ENCODE data around the gene STC2.

Gene STC2

GRCh38 chr5:173317091-173317730 is 11.0 kb downstream of the STC2 start:
- in situ Hi-C loops (cut with HindIII; ENCODE audit: low pct_ligation_motif_present, low pct_unique_long_range_greater_than_20kb, low sequenced_read_pairs) = no loop called here
- DNase-seq = no peak

DNA sequence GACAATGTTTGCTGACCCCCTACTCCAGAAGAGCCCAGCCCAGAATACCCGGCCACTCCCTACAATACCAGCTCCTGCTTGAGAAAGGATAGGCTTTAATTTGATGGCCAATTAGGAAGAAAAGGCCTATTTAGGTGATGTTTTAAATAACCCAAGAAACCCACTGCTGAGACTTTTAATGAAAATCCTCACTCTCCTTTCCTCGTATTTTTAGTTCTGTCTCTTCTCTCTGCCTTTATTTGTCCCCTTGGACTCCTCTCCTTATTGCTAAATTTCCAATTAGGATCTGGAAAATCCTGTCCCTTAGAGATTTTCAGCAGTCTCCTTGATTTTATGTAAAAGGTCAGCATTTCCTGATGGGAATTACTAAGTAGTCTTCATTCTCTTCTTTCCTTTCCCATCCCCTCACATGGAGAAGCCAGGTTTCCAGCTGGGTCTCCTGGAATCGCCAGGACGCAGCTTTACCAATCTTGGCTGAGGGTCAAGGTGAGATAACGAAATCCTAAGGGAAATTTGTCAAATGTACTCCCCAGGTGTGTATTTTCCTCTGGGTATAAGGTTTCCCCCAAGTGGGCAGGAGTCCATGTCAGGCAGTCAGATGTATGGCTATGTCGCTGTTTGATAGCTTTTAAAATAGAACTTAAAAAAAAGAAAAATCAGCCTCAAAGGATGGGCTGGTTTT is 11.7 kb downstream of the STC2 start:
- no peak for DNase-seq
- in situ Hi-C loops (cut with HindIII; ENCODE audit: low pct_ligation_motif_present, low pct_unique_long_range_greater_than_20kb, low sequenced_read_pairs) = no loop called here

DNA sequence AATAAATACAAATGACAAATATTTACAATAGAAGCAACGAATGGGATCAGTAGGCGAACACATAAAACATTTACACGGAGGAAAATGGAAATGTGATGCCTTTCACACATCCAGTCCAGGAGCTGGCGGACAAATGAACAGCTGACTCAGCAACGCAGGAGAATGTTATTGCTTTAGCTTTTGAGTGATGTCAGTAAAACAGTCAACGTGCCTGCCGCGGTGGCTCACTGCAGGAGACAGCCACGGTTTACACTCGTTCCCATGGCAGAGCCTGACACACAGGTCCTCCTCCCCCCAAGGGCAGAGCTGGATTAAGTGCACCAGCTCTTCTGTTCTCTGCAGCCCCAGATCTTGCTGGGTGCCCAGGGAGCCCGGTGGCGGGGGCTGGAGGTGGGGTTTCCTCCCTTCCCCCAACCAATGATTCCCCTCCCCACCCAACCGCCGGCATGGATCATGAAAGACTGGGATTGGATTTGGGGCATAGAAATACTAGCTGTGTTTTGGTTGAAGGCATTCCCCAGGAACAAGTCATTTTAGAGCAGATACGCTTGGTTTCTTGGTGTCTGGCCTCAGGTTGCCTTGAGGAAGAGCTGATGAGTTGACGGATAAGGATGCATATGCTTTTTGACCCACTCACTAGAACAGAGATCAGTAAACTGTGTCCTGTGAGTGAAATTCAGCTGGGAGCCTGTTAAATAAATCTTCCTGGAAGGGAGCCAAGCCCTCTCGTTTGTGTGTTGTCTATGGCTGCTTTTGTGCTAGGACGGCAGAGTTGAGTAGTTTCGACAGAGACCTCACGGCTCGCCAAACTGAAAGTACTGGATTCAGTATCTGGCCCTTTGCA is 12.5 kb downstream of the STC2 start:
- in situ Hi-C loops (cut with HindIII; ENCODE audit: low pct_ligation_motif_present, low pct_unique_long_range_greater_than_20kb, low sequenced_read_pairs) = no loop called here
- DNase-seq = peak; percentile 3

GRCh38 chr5:173314166-173314952 is 13.9 kb downstream of the STC2 start:
- in situ Hi-C loops (cut with HindIII; ENCODE audit: low pct_ligation_motif_present, low pct_unique_long_range_greater_than_20kb, low sequenced_read_pairs) = no loop called here
- DNase-seq = no peak

DNA sequence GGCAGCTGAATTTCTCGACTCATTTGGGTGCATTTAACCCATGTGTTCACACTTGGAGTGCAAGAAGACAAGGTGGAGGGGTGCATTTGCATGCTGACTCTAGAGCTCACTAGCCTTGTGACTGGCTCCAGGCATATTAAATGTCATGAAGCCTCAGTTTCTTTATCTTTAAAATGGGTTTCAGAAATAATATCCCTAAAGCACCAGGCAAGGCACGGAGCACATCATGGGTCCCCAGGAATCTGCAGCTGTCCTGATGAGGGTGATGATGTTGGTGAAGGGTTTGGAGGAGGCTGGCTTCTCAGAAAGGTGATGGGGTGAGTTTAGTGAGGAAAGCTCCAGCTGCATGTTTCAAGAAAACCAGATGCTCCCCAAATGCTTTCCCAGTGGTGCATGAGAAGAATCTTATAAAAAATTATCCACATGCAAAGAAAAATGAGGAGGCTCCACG is 14.8 kb downstream of the STC2 start:
- in situ Hi-C loops (cut with HindIII; ENCODE audit: low pct_ligation_motif_present, low pct_unique_long_range_greater_than_20kb, low sequenced_read_pairs) = no loop called here
- DNase-seq = no peak

DNA sequence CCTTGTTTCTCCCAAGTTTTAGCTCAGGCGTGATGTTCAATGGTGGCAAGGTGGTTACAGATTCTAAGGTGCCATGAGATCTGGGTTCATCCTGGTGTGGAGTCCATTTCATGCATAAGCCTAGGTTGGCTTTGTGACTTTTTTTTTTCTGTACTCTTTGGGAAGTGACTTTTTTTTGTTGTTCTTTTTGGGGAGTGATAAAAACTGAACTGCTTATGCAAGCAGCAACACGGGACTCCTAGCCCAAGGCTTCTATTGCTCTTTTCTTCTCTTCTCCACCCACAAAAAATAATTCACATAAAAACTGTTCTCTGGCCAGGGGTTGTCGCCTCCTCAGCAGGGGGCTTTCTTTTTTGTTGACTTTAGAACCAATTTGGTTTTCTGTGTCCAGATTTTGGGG is 15.4 kb downstream of the STC2 start:
- DNase-seq = no peak
- in situ Hi-C loops (cut with HindIII; ENCODE audit: low pct_ligation_motif_present, low pct_unique_long_range_greater_than_20kb, low sequenced_read_pairs) = no loop called here

DNA sequence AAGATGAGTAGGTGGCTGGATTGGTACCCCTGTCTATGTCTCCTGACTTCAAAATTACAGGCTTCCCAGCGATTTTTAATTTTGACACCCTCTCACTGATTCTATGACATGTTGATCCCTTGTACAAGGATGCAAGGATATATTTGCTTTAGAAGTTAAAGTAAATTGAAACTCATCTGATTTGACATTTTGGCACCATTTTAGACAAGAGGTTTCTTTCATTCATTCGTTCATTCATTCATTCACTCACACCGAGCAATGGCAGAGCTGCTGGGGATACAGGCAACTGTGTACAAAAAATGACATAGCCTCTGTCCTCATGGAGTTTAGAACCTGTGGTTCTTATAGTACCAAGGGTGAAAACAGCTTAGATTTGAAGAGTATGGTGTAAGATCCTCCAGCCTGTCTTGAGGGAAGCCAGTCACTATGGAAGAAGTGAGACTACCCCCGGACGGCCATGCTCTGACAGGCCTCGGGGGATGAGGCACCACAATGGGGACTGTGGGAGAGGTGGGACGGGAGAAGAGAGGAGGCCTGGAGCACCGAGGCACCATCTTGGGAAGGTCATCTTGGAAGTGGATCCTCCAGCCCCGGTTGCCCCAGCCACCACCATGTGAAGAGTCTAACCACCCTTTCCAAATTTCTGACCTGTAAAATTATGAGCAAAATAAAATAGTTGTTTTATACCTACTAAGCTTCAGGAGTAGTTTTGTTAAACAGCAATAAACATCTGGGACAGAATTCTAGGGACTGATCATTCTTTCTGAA is 16.2 kb downstream of the STC2 start:
- DNase-seq = no peak
- in situ Hi-C loops (cut with HindIII; ENCODE audit: low pct_ligation_motif_present, low pct_unique_long_range_greater_than_20kb, low sequenced_read_pairs) = no loop called here

DNA sequence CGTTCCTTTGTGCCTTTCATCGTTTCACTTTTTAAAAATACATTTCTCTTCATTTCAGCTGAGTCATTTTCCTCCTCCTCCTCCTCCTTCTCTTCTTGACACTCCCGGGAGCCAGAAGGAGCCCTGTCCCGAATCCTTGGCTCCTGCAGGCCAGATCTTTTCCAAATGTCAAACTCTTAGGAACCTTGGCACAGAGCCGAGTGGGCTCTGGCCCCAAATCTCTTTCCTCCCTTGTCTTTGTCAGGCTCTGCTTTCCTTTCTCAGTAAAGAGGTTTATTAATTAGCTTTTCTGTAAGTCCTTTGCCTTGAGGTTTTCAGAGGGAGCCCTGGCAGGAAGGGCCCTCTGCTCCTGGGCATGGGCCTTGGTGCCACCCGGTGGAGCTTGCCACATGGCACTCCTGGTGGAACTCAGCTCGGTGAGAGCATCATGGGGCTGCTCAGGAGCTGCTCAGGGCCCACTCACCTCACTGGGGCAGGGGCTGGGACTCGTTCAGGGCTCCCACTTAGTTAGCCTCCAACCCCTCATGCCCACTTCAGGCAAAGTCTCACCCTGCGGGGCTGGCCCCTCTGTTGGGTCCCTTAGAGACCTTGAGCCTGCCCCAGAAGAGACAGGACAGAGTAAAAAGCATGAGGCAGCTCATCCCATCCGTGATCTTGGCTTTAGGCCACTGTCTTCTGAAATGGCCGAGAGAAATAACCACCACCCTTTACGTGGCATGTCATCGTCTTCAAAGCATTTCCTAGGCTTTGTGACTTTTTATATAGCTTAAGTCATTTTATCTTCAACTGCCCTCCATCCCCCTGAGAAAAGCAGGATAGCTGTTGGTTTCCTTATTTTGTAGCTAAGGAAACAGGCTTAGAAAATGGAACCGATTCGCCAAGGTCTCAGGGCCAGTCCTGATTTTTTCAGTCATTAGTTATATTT is 17.1 kb downstream of the STC2 start:
- in situ Hi-C loops (cut with HindIII; ENCODE audit: low pct_ligation_motif_present, low pct_unique_long_range_greater_than_20kb, low sequenced_read_pairs) = no loop called here
- DNase-seq = no peak

DNA sequence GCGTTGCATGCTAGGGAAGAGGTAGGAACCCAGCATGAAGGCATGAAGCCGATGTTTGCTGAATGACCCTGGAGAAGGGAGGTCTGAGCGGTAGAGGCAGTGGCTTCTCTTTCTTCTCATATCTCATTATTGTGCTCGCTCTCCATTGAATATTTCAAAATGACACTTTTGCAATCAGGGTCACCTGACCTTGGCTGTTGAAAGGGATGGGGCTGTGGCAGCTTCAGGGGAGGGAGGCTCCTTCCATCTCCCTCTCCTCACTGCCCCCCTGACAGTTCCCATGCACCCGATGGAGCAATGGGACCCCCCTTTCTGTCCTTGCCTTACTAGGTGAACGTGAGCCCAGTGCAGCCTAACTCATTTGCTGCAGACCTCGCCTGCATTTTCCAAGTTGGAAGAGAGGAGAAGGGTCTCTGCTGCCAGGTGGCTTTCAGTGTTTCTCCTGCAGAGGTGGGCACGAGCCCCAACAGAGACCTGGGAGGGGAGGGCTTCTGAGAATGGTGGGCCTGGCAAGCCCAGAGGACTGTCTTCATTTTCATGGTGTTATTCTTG is 17.9 kb downstream of the STC2 start:
- DNase-seq = no peak
- in situ Hi-C loops (cut with HindIII; ENCODE audit: low pct_ligation_motif_present, low pct_unique_long_range_greater_than_20kb, low sequenced_read_pairs) = no loop called here

GRCh38 chr5:173309731-173310130 is 18.5 kb downstream of the STC2 start:
- no peak for DNase-seq
- in situ Hi-C loops (cut with HindIII; ENCODE audit: low pct_ligation_motif_present, low pct_unique_long_range_greater_than_20kb, low sequenced_read_pairs) = no loop called here

GRCh38 chr5:173308226-173308625 is 20.0 kb downstream of the STC2 start:
- in situ Hi-C loops (cut with HindIII; ENCODE audit: low pct_ligation_motif_present, low pct_unique_long_range_greater_than_20kb, low sequenced_read_pairs) = no loop called here
- no peak for DNase-seq

GRCh38 chr5:173307695-173308094 is 20.5 kb downstream of the STC2 start:
- DNase-seq = no peak
- in situ Hi-C loops (cut with HindIII; ENCODE audit: low pct_ligation_motif_present, low pct_unique_long_range_greater_than_20kb, low sequenced_read_pairs) = no loop called here

- no peak for DNase-seq
- in situ Hi-C loops (cut with HindIII; ENCODE audit: low pct_ligation_motif_present, low pct_unique_long_range_greater_than_20kb, low sequenced_read_pairs) = no loop called here
Measured at GRCh38 chr5:173306695-173307094, 21.5 kb downstream of the STC2 start.

DNA sequence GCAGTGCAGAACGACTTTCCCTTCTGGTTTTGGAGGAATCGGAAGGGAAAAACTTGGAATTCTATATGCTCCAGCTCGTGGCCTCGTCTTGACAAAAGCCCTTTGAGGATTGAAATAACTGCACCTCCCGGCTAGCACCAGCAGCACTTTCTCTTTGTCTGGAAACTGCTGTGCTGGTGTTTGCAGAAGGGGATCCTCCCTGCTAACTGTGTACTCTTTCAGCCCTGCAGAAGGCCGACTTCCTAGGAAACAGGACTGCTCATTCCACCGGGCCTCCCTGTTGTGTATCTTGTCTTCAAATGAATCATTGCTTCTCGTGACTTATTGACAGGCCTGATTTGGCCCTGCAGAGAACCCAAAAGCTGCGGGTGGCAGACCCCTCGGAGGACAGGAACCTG is 23.6 kb downstream of the STC2 start:
- no peak for DNase-seq
- in situ Hi-C loops (cut with HindIII; ENCODE audit: low pct_ligation_motif_present, low pct_unique_long_range_greater_than_20kb, low sequenced_read_pairs) = no loop called here

DNA sequence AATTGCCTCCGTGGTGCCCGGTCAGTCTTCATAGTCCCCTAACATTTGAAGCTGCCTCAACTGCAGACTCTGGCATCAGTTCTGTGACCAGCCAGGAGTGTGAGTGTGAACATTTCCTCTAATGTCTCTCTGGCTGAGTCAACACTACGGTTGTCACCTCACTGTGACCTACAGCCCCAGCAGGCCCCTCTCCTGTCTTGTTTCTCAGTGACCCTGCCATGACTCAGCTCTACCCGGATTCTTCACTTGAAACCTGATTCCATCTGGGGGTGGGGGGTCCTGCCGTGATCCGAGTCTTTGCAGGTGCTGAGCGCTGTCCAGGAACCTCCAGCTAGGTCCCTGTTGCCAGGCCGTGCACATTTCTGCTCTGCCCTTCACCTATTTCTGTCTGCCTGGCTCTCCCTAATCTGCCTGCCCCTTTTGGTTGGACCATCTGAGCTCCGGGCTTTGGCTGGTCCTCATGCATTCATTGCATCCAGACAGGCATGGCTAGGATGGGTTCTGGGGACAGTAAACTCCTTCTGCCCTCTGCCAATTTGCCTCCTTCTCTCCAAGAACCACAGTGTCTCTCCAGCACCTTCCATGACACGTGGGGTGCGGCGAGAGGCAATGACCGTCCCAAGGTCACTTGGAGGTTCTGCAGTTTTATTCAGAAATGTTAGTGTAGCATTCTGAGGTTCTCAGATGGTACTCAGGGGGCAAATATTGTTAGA is 24.2 kb downstream of the STC2 start:
- no peak for DNase-seq
- in situ Hi-C loops (cut with HindIII; ENCODE audit: low pct_ligation_motif_present, low pct_unique_long_range_greater_than_20kb, low sequenced_read_pairs) = no loop called here

GRCh38 chr5:173302546-173303155 is 25.6 kb downstream of the STC2 start:
- in situ Hi-C loops (cut with HindIII; ENCODE audit: low pct_ligation_motif_present, low pct_unique_long_range_greater_than_20kb, low sequenced_read_pairs) = no loop called here
- peak; percentile 9 for DNase-seq

Data from ACHN (cell line).